Activated naive CD8-positive, alpha-beta T cell treated with anti-CD3 and anti-CD28 coated beads, Interleukin-2, amount 50 U/mL, for 24 hours (primary cell): ENCODE measurements around the gene NAXD.
"Not testable (repeated sequence)": the region's sequence is repeated elsewhere in the genome, so short reads cannot be mapped to it uniquely, and the experiment has no call there.

ENCODE experiments used
- ATAC-seq: fragments of 150-1000 bp; cut with Tn5 transposase; one replicate; pipeline ENCODE4 v1.10.0; 2021
- DNase-seq: peaks from one replicate; pipeline ENCODE4 v3.0.0; 2021
- H3K27ac Mint-ChIP-seq: one replicate; pipeline ENCODE4 v1.8.0; 2021; ENCODE audit warnings: mild to moderate bottlenecking, mixed read lengths
- H3K27me3 Mint-ChIP-seq: one replicate; pipeline ENCODE4 v1.8.0; 2021; ENCODE audit warnings: mixed read lengths
- H3K36me3 Mint-ChIP-seq: one replicate; pipeline ENCODE4 v1.8.0; 2021; ENCODE audit warnings: low read depth, mixed read lengths
- H3K4me1 Mint-ChIP-seq: one replicate; pipeline ENCODE4 v1.8.0; 2021; ENCODE audit warnings: mixed read lengths
- H3K4me3 Mint-ChIP-seq: one replicate; pipeline ENCODE4 v1.8.0; 2021; ENCODE audit warnings: mild to moderate bottlenecking, moderate library complexity, mixed read lengths
- H3K9me3 Mint-ChIP-seq: one replicate; pipeline ENCODE4 v1.8.0; 2021; ENCODE audit warnings: mixed read lengths

Gene NAXD

GRCh38 chr13:110615322-110616102 is at the start of gene NAXD:
Gene NAXD (plus strand): TSS chr13:110615545. CDS start chr13:110615602, 57 bp downstream.
- ATAC-seq (peak; percentile 97), DNase-seq (peak; percentile 87)
- Mint-ChIP-seq H3K27ac (peak within 1 kb of the TSS; percentile 91), H3K9me3 (peaks cover 6% of the 10 kb centered on the region), H3K4me1 (peaks cover 47% of the 10 kb centered on the region), H3K27me3 (no peaks in the 10 kb centered on the region), H3K4me3 (peak within 1 kb of the TSS; percentile 90), H3K36me3 (no peaks in the 10 kb centered on the region)

GRCh38 chr13:110566171-110566570 is 49.2 kb upstream of the NAXD start:
- H3K4me3 Mint-ChIP-seq, result no peak overlapping the region
- DNase-seq, result no peak
- no peaks in the 10 kb centered on the region for H3K36me3 Mint-ChIP-seq
- no peak overlapping the region for H3K27ac Mint-ChIP-seq
- H3K4me1 Mint-ChIP-seq, result peaks cover 13% of the 10 kb centered on the region
- no peak for ATAC-seq
- peaks cover 15% of the 10 kb centered on the region for H3K27me3 Mint-ChIP-seq
- no peaks in the 10 kb centered on the region for H3K9me3 Mint-ChIP-seq

- no peak for ATAC-seq
- Mint-ChIP-seq H3K4me3 (no peak overlapping the region), H3K27ac (no peak overlapping the region), H3K9me3 (no peaks in the 10 kb centered on the region), H3K36me3 (no peaks in the 10 kb centered on the region), H3K27me3 (peaks cover 20% of the 10 kb centered on the region), H3K4me1 (peaks cover 3% of the 10 kb centered on the region)
- no peak for DNase-seq
Observed at GRCh38 chr13:110568612-110569011, 46.7 kb upstream of the NAXD start.

GRCh38 chr13:110569962-110570361 is 45.4 kb upstream of the NAXD start:
- not testable (repeated sequence) for H3K27ac Mint-ChIP-seq, ATAC-seq, DNase-seq, H3K4me1 Mint-ChIP-seq, H3K36me3 Mint-ChIP-seq, H3K9me3 Mint-ChIP-seq, H3K4me3 Mint-ChIP-seq
- H3K27me3 Mint-ChIP-seq, result peaks cover 23% of the 10 kb centered on the region

GRCh38 chr13:110570886-110571285 is 44.5 kb upstream of the NAXD start:
- H3K9me3 Mint-ChIP-seq, result no peaks in the 10 kb centered on the region
- peaks cover 32% of the 10 kb centered on the region for H3K27me3 Mint-ChIP-seq
- peaks cover 9% of the 10 kb centered on the region for H3K4me1 Mint-ChIP-seq
- no peaks in the 10 kb centered on the region for H3K36me3 Mint-ChIP-seq
- DNase-seq (no peak), ATAC-seq (no peak)
- no peak overlapping the region for H3K4me3 Mint-ChIP-seq
- no peak overlapping the region for H3K27ac Mint-ChIP-seq

GRCh38 chr13:110571896-110572777 is 43.2 kb upstream of the NAXD start:
- H3K36me3 Mint-ChIP-seq, result no peaks in the 10 kb centered on the region
- DNase-seq (no peak), ATAC-seq (no peak)
- H3K4me3 Mint-ChIP-seq, result no peak overlapping the region
- H3K27me3 Mint-ChIP-seq, result peaks cover 38% of the 10 kb centered on the region
- no peaks in the 10 kb centered on the region for H3K9me3 Mint-ChIP-seq
- H3K27ac Mint-ChIP-seq, result no peak overlapping the region
- peaks cover 14% of the 10 kb centered on the region for H3K4me1 Mint-ChIP-seq

- Mint-ChIP-seq H3K27ac (no peak overlapping the region), H3K36me3 (no peaks in the 10 kb centered on the region), H3K4me1 (peaks cover 14% of the 10 kb centered on the region), H3K9me3 (no peaks in the 10 kb centered on the region), H3K4me3 (no peak overlapping the region), H3K27me3 (peaks cover 38% of the 10 kb centered on the region)
- no peak for ATAC-seq
- DNase-seq, result no peak
Observed at GRCh38 chr13:110572778-110573118, 42.6 kb upstream of the NAXD start.

GRCh38 chr13:110574161-110574560 is 41.2 kb upstream of the NAXD start:
- no peak overlapping the region for H3K4me3 Mint-ChIP-seq
- ATAC-seq (no peak), DNase-seq (no peak)
- H3K9me3 Mint-ChIP-seq, result no peaks in the 10 kb centered on the region
- H3K4me1 Mint-ChIP-seq, result peaks cover 14% of the 10 kb centered on the region
- no peaks in the 10 kb centered on the region for H3K36me3 Mint-ChIP-seq
- H3K27ac Mint-ChIP-seq, result no peak overlapping the region
- peaks cover 47% of the 10 kb centered on the region for H3K27me3 Mint-ChIP-seq

- peak; percentile 35 for DNase-seq
- peak overlapping the region; percentile 47 for H3K4me3 Mint-ChIP-seq
- H3K27ac Mint-ChIP-seq, result peak overlapping the region; percentile 57
- H3K4me1 Mint-ChIP-seq, result peaks cover 14% of the 10 kb centered on the region
- peaks cover 54% of the 10 kb centered on the region for H3K27me3 Mint-ChIP-seq
- peak; percentile 81 for ATAC-seq
- no peaks in the 10 kb centered on the region for H3K9me3 Mint-ChIP-seq
- no peaks in the 10 kb centered on the region for H3K36me3 Mint-ChIP-seq
Observed at GRCh38 chr13:110575322-110576069, 39.8 kb upstream of the NAXD start.

- no peaks in the 10 kb centered on the region for H3K36me3 Mint-ChIP-seq
- H3K9me3 Mint-ChIP-seq, result no peaks in the 10 kb centered on the region
- ATAC-seq (no peak), DNase-seq (no peak)
- peaks cover 14% of the 10 kb centered on the region for H3K4me1 Mint-ChIP-seq
- peaks cover 57% of the 10 kb centered on the region for H3K27me3 Mint-ChIP-seq
- no peak overlapping the region for H3K27ac Mint-ChIP-seq
- H3K4me3 Mint-ChIP-seq, result no peak overlapping the region
Observed at GRCh38 chr13:110576070-110576394, 39.3 kb upstream of the NAXD start.

- Mint-ChIP-seq H3K4me1 (peaks cover 14% of the 10 kb centered on the region), H3K27ac (no peak overlapping the region), H3K4me3 (no peak overlapping the region), H3K36me3 (no peaks in the 10 kb centered on the region), H3K27me3 (peaks cover 56% of the 10 kb centered on the region), H3K9me3 (no peaks in the 10 kb centered on the region)
- ATAC-seq (no peak), DNase-seq (no peak)
Observed at GRCh38 chr13:110576736-110577476, 38.4 kb upstream of the NAXD start.

- ATAC-seq (no peak), DNase-seq (no peak)
- H3K9me3 Mint-ChIP-seq, result no peaks in the 10 kb centered on the region
- H3K4me3 Mint-ChIP-seq, result no peak overlapping the region
- H3K27ac Mint-ChIP-seq, result no peak overlapping the region
- no peaks in the 10 kb centered on the region for H3K36me3 Mint-ChIP-seq
- peaks cover 14% of the 10 kb centered on the region for H3K4me1 Mint-ChIP-seq
- H3K27me3 Mint-ChIP-seq, result peaks cover 59% of the 10 kb centered on the region
Observed at GRCh38 chr13:110578363-110578762, 37.0 kb upstream of the NAXD start.

- Mint-ChIP-seq H3K4me3 (no peak overlapping the region), H3K27me3 (peaks cover 39% of the 10 kb centered on the region), H3K4me1 (peaks cover 6% of the 10 kb centered on the region), H3K36me3 (no peaks in the 10 kb centered on the region), H3K9me3 (no peaks in the 10 kb centered on the region), H3K27ac (no peak overlapping the region)
- ATAC-seq, result no peak
- no peak for DNase-seq
Observed at GRCh38 chr13:110580800-110581199, 34.5 kb upstream of the NAXD start.

GRCh38 chr13:110581506-110582185 is 33.7 kb upstream of the NAXD start:
- Mint-ChIP-seq H3K4me3 (no peak overlapping the region), H3K27me3 (peaks cover 35% of the 10 kb centered on the region), H3K9me3 (no peaks in the 10 kb centered on the region), H3K36me3 (no peaks in the 10 kb centered on the region), H3K4me1 (peaks cover 1% of the 10 kb centered on the region), H3K27ac (no peak overlapping the region)
- DNase-seq, result no peak
- ATAC-seq, result no peak
